ENCODE results near the gene PIK3R6. TPM values are rescaled to one million over a fixed set of nuclear protein-coding genes. Genes with fewer than 3 reads are reported as not detected.

The PIK3R6 gene
- total and polyA plus RNA-seq, 7 experiments from 2014 or later, result 0.06 to 11.3 (median 0.43) TPM

GRCh38 chr17:8849311-8850041 lies 18.0 kb downstream of the PIK3R6 start:
- no peak overlapping the region for H3K4me3 ChIP-seq (ENCODE audit: low read length)
- ATAC-seq (no peak), DNase-seq (peak in 1 of 9 donors; percentile 1)
- intact Hi-C loops (cut with micrococcal nuclease), result no loop called here
- Mint-ChIP-seq H3K4me3 (no peak overlapping the region), H3K36me3 (peaks cover 0 to 34% (median 10%) of the 10 kb centered on the region in 5 donors), H3K4me1 (peaks cover 0 to 14% (median 0%) of the 10 kb centered on the region in 7 donors), H3K9me3 (peaks cover 0 to 2% (median 0%) of the 10 kb centered on the region in 11 donors), H3K27me3 (no peaks in the 10 kb centered on the region), H3K27ac (no peak overlapping the region)
- CTCF ChIA-PET, result no interaction called here
- no peaks in the 10 kb centered on the region for H3K36me3 ChIP-seq (ENCODE audit: control insufficient read depth in 2 of 3, insufficient read depth in 3 of 3, low read length in 3 of 3)
- H3K9me3 ChIP-seq (ENCODE audit: control insufficient read depth in 2 of 3, low read length in 3 of 3), result no peaks in the 10 kb centered on the region
- no peaks in the 10 kb centered on the region for H3K27me3 ChIP-seq (ENCODE audit: control insufficient read depth in 2 of 2, insufficient read depth in 2 of 2, low read length in 2 of 2)
- POLR2A ChIA-PET, result no interaction called here
- H3K27ac ChIP-seq (ENCODE audit: low read depth, low read length), result no peak overlapping the region
- H3K4me1 ChIP-seq (ENCODE audit: control insufficient read depth in 2 of 2, insufficient read depth in 2 of 2, low read length in 2 of 2), result no peaks in the 10 kb centered on the region

GRCh38 chr17:8847891-8848290 lies 19.6 kb downstream of the PIK3R6 start:
- Mint-ChIP-seq H3K27ac (no peak overlapping the region), H3K27me3 (no peaks in the 10 kb centered on the region), H3K36me3 (peaks cover 0 to 34% (median 10%) of the 10 kb centered on the region in 5 donors), H3K4me3 (no peak overlapping the region), H3K4me1 (peaks cover 0 to 14% (median 0%) of the 10 kb centered on the region in 7 donors), H3K9me3 (peaks cover 0 to 2% (median 0%) of the 10 kb centered on the region in 11 donors)
- no peaks in the 10 kb centered on the region for H3K27me3 ChIP-seq (ENCODE audit: control insufficient read depth in 2 of 2, insufficient read depth in 2 of 2, low read length in 2 of 2)
- no peak overlapping the region for H3K27ac ChIP-seq (ENCODE audit: low read depth, low read length)
- no peaks in the 10 kb centered on the region for H3K4me1 ChIP-seq (ENCODE audit: control insufficient read depth in 2 of 2, insufficient read depth in 2 of 2, low read length in 2 of 2)
- H3K4me3 ChIP-seq (ENCODE audit: low read length), result no peak overlapping the region
- ATAC-seq (no peak), DNase-seq (no peak)
- no peaks in the 10 kb centered on the region for H3K9me3 ChIP-seq (ENCODE audit: control insufficient read depth in 2 of 3, low read length in 3 of 3)
- POLR2A ChIA-PET, result no interaction called here
- intact Hi-C loops (cut with micrococcal nuclease), result no loop called here
- CTCF ChIA-PET, result interaction anchor here (0.5 kb wide), 1 partner anchor 266 kb away, joined by 3 read pairs; no protein-coding TSS in a partner anchor
- H3K36me3 ChIP-seq (ENCODE audit: control insufficient read depth in 2 of 3, insufficient read depth in 3 of 3, low read length in 3 of 3), result no peaks in the 10 kb centered on the region

GRCh38 chr17:8846768-8847211 lies 20.7 kb downstream of the PIK3R6 start:
- no peaks in the 10 kb centered on the region for H3K4me1 ChIP-seq (ENCODE audit: control insufficient read depth in 2 of 2, insufficient read depth in 2 of 2, low read length in 2 of 2)
- Mint-ChIP-seq H3K27me3 (no peaks in the 10 kb centered on the region), H3K9me3 (peaks cover 0 to 2% (median 0%) of the 10 kb centered on the region in 11 donors), H3K36me3 (peaks cover 0 to 32% (median 10%) of the 10 kb centered on the region in 5 donors), H3K27ac (no peak overlapping the region), H3K4me1 (peaks cover 0 to 13% (median 0%) of the 10 kb centered on the region in 7 donors), H3K4me3 (no peak overlapping the region)
- ATAC-seq (no peak), DNase-seq (peak in 1 of 9 donors; percentile 11)
- POLR2A ChIA-PET, result no interaction called here
- no peak overlapping the region for H3K27ac ChIP-seq (ENCODE audit: low read depth, low read length)
- H3K36me3 ChIP-seq (ENCODE audit: control insufficient read depth in 2 of 3, insufficient read depth in 3 of 3, low read length in 3 of 3), result no peaks in the 10 kb centered on the region
- no peak overlapping the region for H3K4me3 ChIP-seq (ENCODE audit: low read length)
- no peaks in the 10 kb centered on the region for H3K9me3 ChIP-seq (ENCODE audit: control insufficient read depth in 2 of 3, low read length in 3 of 3)
- H3K27me3 ChIP-seq (ENCODE audit: control insufficient read depth in 2 of 2, insufficient read depth in 2 of 2, low read length in 2 of 2), result no peaks in the 10 kb centered on the region
- intact Hi-C loops (cut with micrococcal nuclease), result loop anchor here in 1 of 2 donors (1.0 kb wide), 1 partner anchor 22 kb away; no protein-coding TSS in a partner anchor
- CTCF ChIA-PET, result no interaction called here

- Mint-ChIP-seq H3K4me1 (peaks cover 0 to 4% (median 0%) of the 10 kb centered on the region in 7 donors), H3K36me3 (peaks cover 0 to 29% (median 10%) of the 10 kb centered on the region in 5 donors), H3K27me3 (no peaks in the 10 kb centered on the region), H3K27ac (no peak overlapping the region), H3K4me3 (no peak overlapping the region), H3K9me3 (peaks cover 0 to 3% (median 0%) of the 10 kb centered on the region in 11 donors)
- intact Hi-C loops (cut with micrococcal nuclease), result no loop called here
- no peaks in the 10 kb centered on the region for H3K9me3 ChIP-seq (ENCODE audit: control insufficient read depth in 2 of 3, low read length in 3 of 3)
- ChIA-PET CTCF (interaction anchor here (1.1 kb wide), 1 partner anchor 23 kb away, joined by 3 read pairs; no protein-coding TSS in a partner anchor), POLR2A (no interaction called here)
- H3K4me3 ChIP-seq (ENCODE audit: low read length), result no peak overlapping the region
- H3K4me1 ChIP-seq (ENCODE audit: control insufficient read depth in 2 of 2, insufficient read depth in 2 of 2, low read length in 2 of 2), result no peaks in the 10 kb centered on the region
- ATAC-seq (no peak), DNase-seq (no peak)
- no peaks in the 10 kb centered on the region for H3K36me3 ChIP-seq (ENCODE audit: control insufficient read depth in 2 of 3, insufficient read depth in 3 of 3, low read length in 3 of 3)
- H3K27me3 ChIP-seq (ENCODE audit: control insufficient read depth in 2 of 2, insufficient read depth in 2 of 2, low read length in 2 of 2), result no peaks in the 10 kb centered on the region
- no peak overlapping the region for H3K27ac ChIP-seq (ENCODE audit: low read depth, low read length)
Observed at GRCh38 chr17:8844229-8845218, 22.9 kb downstream of the PIK3R6 start.

- H3K9me3 Mint-ChIP-seq, result peaks cover 0 to 3% (median 0%) of the 10 kb centered on the region in 11 donors
- H3K4me3 Mint-ChIP-seq, result no peak overlapping the region
- H3K4me1 Mint-ChIP-seq, result peaks cover 0 to 4% (median 0%) of the 10 kb centered on the region in 7 donors
- Histone ChIP-seq H3K4me3 (ENCODE audit: low read length) (no peak overlapping the region), H3K27ac (ENCODE audit: low read depth, low read length) (no peak overlapping the region), H3K27me3 (ENCODE audit: control insufficient read depth in 2 of 2, insufficient read depth in 2 of 2, low read length in 2 of 2) (no peaks in the 10 kb centered on the region), H3K4me1 (ENCODE audit: control insufficient read depth in 2 of 2, insufficient read depth in 2 of 2, low read length in 2 of 2) (no peaks in the 10 kb centered on the region), H3K9me3 (ENCODE audit: control insufficient read depth in 2 of 3, low read length in 3 of 3) (no peaks in the 10 kb centered on the region), H3K36me3 (ENCODE audit: control insufficient read depth in 2 of 3, insufficient read depth in 3 of 3, low read length in 3 of 3) (no peaks in the 10 kb centered on the region)
- H3K27ac Mint-ChIP-seq, result peak overlapping the region in 1 of 9 donors; percentile 28
- H3K27me3 Mint-ChIP-seq, result no peaks in the 10 kb centered on the region
- DNase-seq (no peak), ATAC-seq (no peak)
- ChIA-PET POLR2A (no interaction called here), CTCF (no interaction called here)
- peaks cover 0 to 25% (median 10%) of the 10 kb centered on the region in 5 donors for H3K36me3 Mint-ChIP-seq
- intact Hi-C loops (cut with micrococcal nuclease), result no loop called here
Observed at GRCh38 chr17:8843344-8843743, 24.1 kb downstream of the PIK3R6 start.

- peaks cover 0 to 4% (median 0%) of the 10 kb centered on the region in 7 donors for H3K4me1 Mint-ChIP-seq
- no peak overlapping the region for H3K27ac Mint-ChIP-seq
- H3K4me1 ChIP-seq (ENCODE audit: control insufficient read depth in 2 of 2, insufficient read depth in 2 of 2, low read length in 2 of 2), result no peaks in the 10 kb centered on the region
- H3K4me3 ChIP-seq (ENCODE audit: low read length), result no peak overlapping the region
- intact Hi-C loops (cut with micrococcal nuclease), result no loop called here
- no peak for ATAC-seq
- H3K36me3 ChIP-seq (ENCODE audit: control insufficient read depth in 2 of 3, insufficient read depth in 3 of 3, low read length in 3 of 3), result no peaks in the 10 kb centered on the region
- ChIA-PET POLR2A (interaction anchor here (0.6 kb wide), 1 partner anchor 332 kb away, joined by 4 read pairs; no protein-coding TSS in a partner anchor), CTCF (no interaction called here)
- H3K9me3 Mint-ChIP-seq, result peaks cover 0 to 3% (median 0%) of the 10 kb centered on the region in 11 donors
- peaks cover 0 to 25% (median 4%) of the 10 kb centered on the region in 5 donors for H3K36me3 Mint-ChIP-seq
- no peak overlapping the region for H3K4me3 Mint-ChIP-seq
- H3K27ac ChIP-seq (ENCODE audit: low read depth, low read length), result no peak overlapping the region
- no peaks in the 10 kb centered on the region for H3K27me3 ChIP-seq (ENCODE audit: control insufficient read depth in 2 of 2, insufficient read depth in 2 of 2, low read length in 2 of 2)
- no peaks in the 10 kb centered on the region for H3K27me3 Mint-ChIP-seq
- DNase-seq, result no peak
- H3K9me3 ChIP-seq (ENCODE audit: control insufficient read depth in 2 of 3, low read length in 3 of 3), result no peaks in the 10 kb centered on the region
Observed at GRCh38 chr17:8841844-8842243, 25.6 kb downstream of the PIK3R6 start.

All from naive thymus-derived CD4-positive, alpha-beta T cell (primary cell).